Epithelial cell of proximal tubule (primary cell): ENCODE results near the gene OR51E1. TPM values are rescaled to one million over a fixed set of nuclear protein-coding genes. Genes with fewer than 3 reads are reported as not detected.

ENCODE experiments used
- DNase-seq: peaks from one replicate; pipeline ENCODE4 v3.0.0-alpha.2; 2011; ENCODE audit warnings: low read depth
- H3K4me3 ChIP-seq: 2 replicates; pipeline ENCODE4 v1.5.1; 2011; ENCODE audit warnings: low read depth, mild to moderate bottlenecking, low read length
- total RNA-seq: library from RNA; depleted of rRNA; stranded (reverse); fragments of >200 nt; gene quantifications from 2 replicates; pipeline ENCODE4 v1.2.3, GENCODE V29; 2015
- TF ChIP-seq, protein P1 (sequence below): conservative IDR thresholded peaks from 2 replicates; pipeline ENCODE4 v1.5.1; 2012; ENCODE audit warnings: low read depth, mild to moderate bottlenecking, low read length

The OR51E1 gene
- total RNA-seq, 1 donor from 2014 or later: not detected

GRCh38 chr11:4647766-4648165, 4.0 kb downstream of the OR51E1 start:
- no peak overlapping the region for H3K4me3 ChIP-seq
- TF ChIP-seq, protein P1, sequence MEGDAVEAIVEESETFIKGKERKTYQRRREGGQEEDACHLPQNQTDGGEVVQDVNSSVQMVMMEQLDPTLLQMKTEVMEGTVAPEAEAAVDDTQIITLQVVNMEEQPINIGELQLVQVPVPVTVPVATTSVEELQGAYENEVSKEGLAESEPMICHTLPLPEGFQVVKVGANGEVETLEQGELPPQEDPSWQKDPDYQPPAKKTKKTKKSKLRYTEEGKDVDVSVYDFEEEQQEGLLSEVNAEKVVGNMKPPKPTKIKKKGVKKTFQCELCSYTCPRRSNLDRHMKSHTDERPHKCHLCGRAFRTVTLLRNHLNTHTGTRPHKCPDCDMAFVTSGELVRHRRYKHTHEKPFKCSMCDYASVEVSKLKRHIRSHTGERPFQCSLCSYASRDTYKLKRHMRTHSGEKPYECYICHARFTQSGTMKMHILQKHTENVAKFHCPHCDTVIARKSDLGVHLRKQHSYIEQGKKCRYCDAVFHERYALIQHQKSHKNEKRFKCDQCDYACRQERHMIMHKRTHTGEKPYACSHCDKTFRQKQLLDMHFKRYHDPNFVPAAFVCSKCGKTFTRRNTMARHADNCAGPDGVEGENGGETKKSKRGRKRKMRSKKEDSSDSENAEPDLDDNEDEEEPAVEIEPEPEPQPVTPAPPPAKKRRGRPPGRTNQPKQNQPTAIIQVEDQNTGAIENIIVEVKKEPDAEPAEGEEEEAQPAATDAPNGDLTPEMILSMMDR: no peak
- no peak for DNase-seq

GRCh38 chr11:4654635-4655369, 11.0 kb downstream of the OR51E1 start:
- TF ChIP-seq, protein P1: no peak
- DNase-seq: no peak
- H3K4me3 ChIP-seq: no peak overlapping the region

- TF ChIP-seq, protein P1: no peak
- DNase-seq: no peak
These were observed 15.1 kb downstream of the OR51E1 start for GRCh38 chr11:4658629-4659445.

DNA sequence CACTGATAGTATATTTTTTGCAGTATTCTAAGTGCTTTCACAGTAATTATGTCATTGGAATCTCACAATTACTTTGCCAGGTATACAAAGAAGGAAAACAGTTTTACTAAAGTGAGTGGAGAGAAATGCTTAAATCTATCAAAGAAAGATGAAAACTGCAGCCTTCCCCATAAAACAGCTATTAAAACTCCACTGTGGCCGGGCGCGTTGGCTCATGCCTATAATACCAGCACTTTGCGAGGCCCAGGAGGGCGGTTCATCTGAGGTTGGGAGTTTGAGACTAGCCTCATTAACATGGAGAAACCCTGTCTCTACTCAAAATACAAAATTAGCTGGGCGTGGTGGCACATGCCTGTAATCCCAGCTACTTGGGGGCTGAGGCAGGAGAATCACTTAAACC, 19.1 kb downstream of the OR51E1 start:
- H3K4me3 ChIP-seq: no peak overlapping the region
- TF ChIP-seq, protein P1: no peak
- DNase-seq: no peak

More at GRCh38 chr11:4658629-4659445, 15.1 kb downstream of the OR51E1 start:
- no peak overlapping the region for H3K4me3 ChIP-seq

DNA sequence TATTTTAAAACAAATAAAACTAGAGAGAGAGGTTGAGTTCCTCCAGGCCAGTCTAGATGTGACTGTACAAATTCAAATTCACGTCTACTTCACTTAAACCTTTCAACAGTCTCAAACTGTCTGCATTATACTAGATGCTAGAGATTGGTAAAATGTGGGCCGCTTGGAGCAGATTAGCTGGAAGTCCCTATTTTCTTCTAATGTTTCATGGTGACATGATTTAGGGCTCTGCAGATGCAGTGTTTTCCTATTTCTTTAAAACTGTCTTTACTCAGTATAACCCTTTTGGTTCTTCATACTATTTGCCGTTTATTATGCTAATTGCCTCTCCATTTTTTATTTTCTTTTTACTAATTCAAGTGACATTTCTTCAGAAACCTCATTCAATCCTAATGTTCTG, 20.4 kb downstream of the OR51E1 start:
- no peak overlapping the region for H3K4me3 ChIP-seq
- TF ChIP-seq, protein P1: no peak
- no peak for DNase-seq

GRCh38 chr11:4664786-4665185, 21.0 kb downstream of the OR51E1 start:
- TF ChIP-seq, protein P1: no peak
- no peak for DNase-seq
- no peak overlapping the region for H3K4me3 ChIP-seq
